ENCODE results near the gene UBE3B.
A peak's percentile ranks its signal among the peaks of the same experiment; 100 is the strongest.

GRCh38 chr12:109461049-109461845 lies 16.2 kb upstream of the UBE3B start:
- TF ChIP-seq, protein P1, sequence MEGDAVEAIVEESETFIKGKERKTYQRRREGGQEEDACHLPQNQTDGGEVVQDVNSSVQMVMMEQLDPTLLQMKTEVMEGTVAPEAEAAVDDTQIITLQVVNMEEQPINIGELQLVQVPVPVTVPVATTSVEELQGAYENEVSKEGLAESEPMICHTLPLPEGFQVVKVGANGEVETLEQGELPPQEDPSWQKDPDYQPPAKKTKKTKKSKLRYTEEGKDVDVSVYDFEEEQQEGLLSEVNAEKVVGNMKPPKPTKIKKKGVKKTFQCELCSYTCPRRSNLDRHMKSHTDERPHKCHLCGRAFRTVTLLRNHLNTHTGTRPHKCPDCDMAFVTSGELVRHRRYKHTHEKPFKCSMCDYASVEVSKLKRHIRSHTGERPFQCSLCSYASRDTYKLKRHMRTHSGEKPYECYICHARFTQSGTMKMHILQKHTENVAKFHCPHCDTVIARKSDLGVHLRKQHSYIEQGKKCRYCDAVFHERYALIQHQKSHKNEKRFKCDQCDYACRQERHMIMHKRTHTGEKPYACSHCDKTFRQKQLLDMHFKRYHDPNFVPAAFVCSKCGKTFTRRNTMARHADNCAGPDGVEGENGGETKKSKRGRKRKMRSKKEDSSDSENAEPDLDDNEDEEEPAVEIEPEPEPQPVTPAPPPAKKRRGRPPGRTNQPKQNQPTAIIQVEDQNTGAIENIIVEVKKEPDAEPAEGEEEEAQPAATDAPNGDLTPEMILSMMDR (IDR thresholded peaks at IDR 0.05; ENCODE audit: low read depth, low read length): no peak
- TF ChIP-seq POLR2A (IDR thresholded peaks at IDR 0.05; ENCODE audit: extremely low read depth, insufficient read length) (no peak), MAX (IDR thresholded peaks at IDR 0.05; ENCODE audit: low read depth, low read length) (peak; percentile 65), MYC (IDR thresholded peaks at IDR 0.05; ENCODE audit: low read depth, low read length) (peak; percentile 45)

All from NB4 (cell line).